Effector memory CD8-positive, alpha-beta T cell (primary cell): Measurements from ENCODE around the gene LCK.

Source experiments
- ATAC-seq: fragments of 150-1000 bp; cut with Tn5 transposase; replicated peaks from 2 replicates; pipeline ENCODE4 v1.10.0; 2021; ENCODE audit warnings: mild to moderate bottlenecking, moderate library complexity
- DNase-seq, 3 experiments: peaks; one replicate each; pipeline ENCODE4 v3.0.0; 2021
- H3K27ac Mint-ChIP-seq, 2 donors: one replicate each; pipeline ENCODE4 v1.8.0; 2022; ENCODE audit warnings: mild to moderate bottlenecking in 2 of 2, mixed read lengths in 2 of 2, moderate library complexity in 2 of 2
- H3K27me3 Mint-ChIP-seq, 2 donors: one replicate each; pipeline ENCODE4 v1.8.0; 2022; ENCODE audit warnings: mixed read lengths in 2 of 2
- H3K36me3 Mint-ChIP-seq: one replicate; pipeline ENCODE4 v1.8.0; 2022; ENCODE audit warnings: mild to moderate bottlenecking, moderate library complexity, mixed read lengths; ENCODE audit not compliant: insufficient read depth
- H3K4me1 Mint-ChIP-seq, 2 donors: one replicate each; pipeline ENCODE4 v1.8.0; 2022; ENCODE audit warnings: low read depth in 2 of 2, mixed read lengths in 2 of 2
- H3K4me3 Mint-ChIP-seq, 2 donors: one replicate each; pipeline ENCODE4 v1.8.0; 2022; ENCODE audit warnings: mild to moderate bottlenecking in 2 of 2, mixed read lengths in 2 of 2, moderate library complexity in 2 of 2
- H3K9me3 Mint-ChIP-seq, 2 donors: one replicate each; pipeline ENCODE4 v1.8.0; 2022; ENCODE audit warnings: mixed read lengths in 2 of 2
- total RNA-seq, 9 experiments: gene quantifications; one replicate each; lab custom pipeline; 2026; lab: John Stamatoyannopoulos, UW

LCK gene
- 264 to 605 (median 396) reads per million in 9 experiments for total RNA-seq

DNA sequence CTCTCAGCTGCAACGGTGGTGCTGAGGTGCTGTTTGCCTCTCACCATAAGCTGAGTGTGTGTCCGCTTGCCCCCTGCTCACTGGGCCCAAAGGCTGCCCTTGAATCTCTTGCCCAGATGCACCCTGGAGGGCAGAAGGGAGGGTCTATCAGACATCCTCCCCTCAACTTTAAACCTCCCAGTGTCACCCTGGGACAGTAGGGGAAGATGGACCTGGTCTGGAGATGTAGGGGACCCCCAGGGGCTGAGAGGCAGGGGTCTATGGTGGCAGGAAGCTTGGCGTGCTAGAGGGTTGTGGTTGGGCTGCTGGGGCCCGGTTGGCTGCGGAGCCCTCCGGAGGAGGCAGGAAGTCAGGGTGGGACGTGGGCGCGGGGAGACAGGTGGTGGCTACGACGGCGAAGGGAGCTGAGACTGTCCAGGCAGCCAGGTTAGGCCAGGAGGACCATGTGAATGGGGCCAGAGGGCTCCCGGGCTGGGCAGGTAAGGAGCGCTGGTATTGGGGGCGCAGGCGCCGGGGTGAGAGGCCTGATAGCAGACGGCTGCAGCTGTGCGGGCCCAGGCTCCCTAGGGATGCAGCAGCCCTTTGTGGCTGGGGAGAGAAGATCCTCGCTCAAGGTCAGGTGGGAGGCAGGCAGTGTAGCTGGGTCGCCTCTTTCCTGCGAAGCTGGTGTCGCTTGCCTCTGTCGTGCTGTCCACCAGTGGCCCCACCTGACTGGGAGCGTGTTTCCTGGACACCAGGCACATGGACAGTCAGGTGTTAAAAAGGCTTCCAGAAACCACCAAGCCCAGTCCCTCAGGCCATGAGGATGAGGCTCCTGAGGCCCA, at the start of gene LCK:
TSS of gene LCK (plus strand) at position 373 of the 824 bp plus-strand sequence. CDS start 23,065 bp downstream, outside the sequence.
- Mint-ChIP-seq H3K27me3 (no peaks in the 10 kb centered on the region), H3K9me3 (no peaks in the 10 kb centered on the region), H3K27ac (peak within 1 kb of the TSS; percentile 97 to 98), H3K4me1 (peaks cover 58 to 69% of the 10 kb centered on the region in 2 donors), H3K4me3 (peak within 1 kb of the TSS; percentile 88 to 96), H3K36me3 (peaks cover 51% of the 10 kb centered on the region)
- peak; percentile 21 for ATAC-seq
- DNase-seq: peak; percentile 33 to 53 (median 51)

GRCh38 chr1:32204943-32205361, 46.1 kb upstream of the LCK start:
- ATAC-seq (no peak), DNase-seq (no peak)
- Mint-ChIP-seq H3K4me1 (peaks cover 35 to 40% of the 10 kb centered on the region in 2 donors), H3K27ac (peak overlapping the region; percentile 91 to 94), H3K27me3 (no peaks in the 10 kb centered on the region), H3K4me3 (peak overlapping the region; percentile 84 to 88), H3K36me3 (peaks cover 22% of the 10 kb centered on the region), H3K9me3 (no peaks in the 10 kb centered on the region)

- peak within 1 kb of the TSS; percentile 91 to 94 for H3K27ac Mint-ChIP-seq
- peak; percentile 67 for ATAC-seq
- peak within 1 kb of the TSS; percentile 84 to 88 for H3K4me3 Mint-ChIP-seq
- H3K4me1 Mint-ChIP-seq: peaks cover 28 to 34% of the 10 kb centered on the region in 2 donors
- H3K9me3 Mint-ChIP-seq: no peaks in the 10 kb centered on the region
- H3K36me3 Mint-ChIP-seq: peaks cover 18% of the 10 kb centered on the region
- DNase-seq: peak; percentile 78 to 84 (median 79)
- no peaks in the 10 kb centered on the region for H3K27me3 Mint-ChIP-seq
Observed at GRCh38 chr1:32205401-32206370, 45.4 kb upstream of the LCK start, which contains the start of gene IQCC. Gene IQCC, plus strand, starts transcription at chr1:32205671. Its CDS starts 11 bp downstream, at chr1:32205682.

- H3K27ac Mint-ChIP-seq: no peak overlapping the region
- no peak overlapping the region for H3K4me3 Mint-ChIP-seq
- no peaks in the 10 kb centered on the region for H3K27me3 Mint-ChIP-seq
- H3K9me3 Mint-ChIP-seq: no peaks in the 10 kb centered on the region
- DNase-seq (no peak), ATAC-seq (no peak)
- peaks cover 14 to 18% of the 10 kb centered on the region in 2 donors for H3K4me1 Mint-ChIP-seq
- peaks cover 3% of the 10 kb centered on the region for H3K36me3 Mint-ChIP-seq
Observed at GRCh38 chr1:32208469-32208868, 42.6 kb upstream of the LCK start.

DNA sequence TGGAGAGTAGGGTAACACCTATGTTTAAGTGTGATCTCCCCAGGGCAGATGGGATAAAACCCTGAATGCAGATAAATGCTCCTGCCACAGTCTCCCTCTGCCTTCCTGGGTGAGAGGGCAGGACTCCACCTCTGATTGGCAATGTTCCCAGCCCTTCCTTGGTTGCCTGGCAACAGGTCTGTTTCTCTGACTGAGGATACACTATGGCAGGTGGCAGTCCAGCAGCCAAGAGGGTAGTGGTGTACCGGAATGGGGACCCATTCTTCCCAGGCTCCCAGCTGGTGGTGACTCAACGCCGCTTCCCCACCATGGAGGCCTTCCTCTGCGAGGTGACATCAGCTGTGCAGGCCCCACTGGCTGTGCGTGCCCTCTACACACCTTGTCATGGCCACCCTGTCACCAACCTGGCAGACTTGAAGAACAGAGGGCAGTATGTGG, 42.2 kb upstream of the LCK start, which contains the start of gene DCDC2B:
TSS of gene DCDC2B (plus strand) at position 199 of the 438 bp plus-strand sequence. CDS start at position 204, 5 bp downstream.
- DNase-seq (no peak), ATAC-seq (no peak)
- Mint-ChIP-seq H3K4me1 (peaks cover 13 to 17% of the 10 kb centered on the region in 2 donors), H3K9me3 (no peaks in the 10 kb centered on the region), H3K36me3 (peaks cover 3% of the 10 kb centered on the region), H3K4me3 (no peak within 1 kb of the TSS), H3K27me3 (no peaks in the 10 kb centered on the region), H3K27ac (peak within 1 kb of the TSS; percentile 60 to 83)

DNA sequence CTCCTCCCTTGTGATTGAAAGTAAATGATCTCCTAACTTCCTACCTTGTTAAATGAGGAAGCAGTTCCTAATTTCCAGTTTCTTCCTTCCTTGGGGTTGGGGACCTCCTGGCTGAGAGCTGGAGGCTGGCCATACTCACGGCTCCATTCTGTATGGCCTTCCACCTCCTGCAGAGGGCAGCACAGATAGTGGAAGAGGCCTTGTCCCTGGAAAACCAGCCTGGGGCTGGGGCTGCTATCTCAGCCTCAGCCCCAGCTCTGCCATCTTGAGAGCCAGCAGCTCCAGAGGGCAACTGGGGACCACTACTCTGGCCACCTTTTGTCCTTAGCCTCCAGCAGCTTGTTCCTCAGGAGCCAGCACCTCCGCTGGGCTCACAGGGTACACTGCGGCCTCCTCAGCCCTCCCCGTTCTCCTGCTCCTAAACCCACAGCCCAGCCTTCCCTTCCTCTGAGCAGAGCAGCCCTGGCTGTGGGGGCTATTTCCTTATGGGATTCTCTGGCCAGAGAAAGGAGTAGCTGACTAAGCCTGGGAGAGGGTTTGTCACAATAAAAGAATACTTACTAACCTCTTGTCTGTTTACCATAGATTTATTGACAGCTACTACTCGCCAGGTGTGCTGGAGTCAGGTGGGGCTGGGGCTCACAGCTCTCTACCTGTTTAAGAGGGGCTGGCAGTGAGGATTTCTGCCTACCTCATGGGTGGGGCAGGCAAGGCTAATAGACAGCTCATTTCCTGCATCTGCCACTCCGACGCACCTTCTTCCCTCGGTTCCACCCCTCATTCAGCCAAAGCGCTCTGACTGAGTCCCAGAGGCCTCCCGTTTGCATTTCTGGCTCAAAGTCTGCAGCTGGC, 35.2 kb upstream of the LCK start:
- DNase-seq (peak; percentile 38 to 45 (median 44)), ATAC-seq (peak; percentile 83)
- Mint-ChIP-seq H3K27ac (peak overlapping the region in 1 of 2 donors; percentile 75), H3K4me1 (peaks cover under 1 to 9% of the 10 kb centered on the region in 2 donors), H3K9me3 (no peaks in the 10 kb centered on the region), H3K36me3 (peaks cover 11% of the 10 kb centered on the region), H3K4me3 (no peak overlapping the region), H3K27me3 (no peaks in the 10 kb centered on the region)

DNA sequence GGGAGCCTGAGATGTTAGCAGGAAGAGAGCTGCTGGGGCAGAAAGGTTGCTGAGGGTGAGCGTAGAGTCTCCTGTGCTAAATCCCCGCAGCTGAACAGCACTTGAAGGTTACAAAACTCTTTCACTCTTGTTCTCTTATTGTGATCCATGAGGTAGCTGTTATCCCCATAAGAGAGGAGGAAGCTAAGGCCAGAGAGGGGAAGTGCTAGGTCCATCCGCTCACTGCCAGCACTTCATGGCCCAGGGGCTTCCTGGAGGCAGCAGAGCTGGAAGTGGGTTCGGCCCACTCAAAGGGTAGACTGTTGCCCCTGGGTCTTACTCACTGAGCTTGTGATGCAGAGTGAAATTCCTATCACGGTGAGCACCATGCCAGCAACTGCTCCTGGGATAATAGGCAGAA, 34.5 kb upstream of the LCK start:
- H3K27ac Mint-ChIP-seq: peak overlapping the region in 1 of 2 donors; percentile 75
- H3K4me3 Mint-ChIP-seq: no peak overlapping the region
- no peaks in the 10 kb centered on the region for H3K9me3 Mint-ChIP-seq
- peaks cover 11% of the 10 kb centered on the region for H3K36me3 Mint-ChIP-seq
- peaks cover 7 to 14% of the 10 kb centered on the region in 2 donors for H3K4me1 Mint-ChIP-seq
- ATAC-seq (no peak), DNase-seq (no peak)
- no peaks in the 10 kb centered on the region for H3K27me3 Mint-ChIP-seq

DNA sequence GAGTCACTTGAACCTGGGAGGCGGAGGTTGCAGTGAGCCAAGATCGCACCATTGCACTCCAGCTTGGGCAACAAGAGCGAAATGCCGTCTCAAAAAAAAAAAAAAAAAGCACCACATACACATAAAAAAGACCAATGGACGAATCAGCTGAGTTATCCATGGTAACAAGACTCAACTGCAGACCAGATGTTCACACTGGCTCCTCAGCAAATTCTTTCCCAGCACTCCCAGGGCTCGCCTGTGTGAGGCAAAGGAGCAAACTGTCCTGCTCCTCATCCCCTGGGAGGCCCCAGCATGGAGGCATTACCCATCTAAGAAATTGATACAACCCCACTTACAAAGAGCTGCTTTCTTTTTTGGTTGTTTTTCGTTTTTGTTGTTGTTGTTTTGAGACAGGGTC, 32.0 kb upstream of the LCK start:
- no peaks in the 10 kb centered on the region for H3K27me3 Mint-ChIP-seq
- ATAC-seq (no peak), DNase-seq (no peak)
- peaks cover 18 to 25% of the 10 kb centered on the region in 2 donors for H3K4me1 Mint-ChIP-seq
- H3K27ac Mint-ChIP-seq: peak overlapping the region in 1 of 2 donors; percentile 18
- peaks cover 31% of the 10 kb centered on the region for H3K36me3 Mint-ChIP-seq
- no peak overlapping the region for H3K4me3 Mint-ChIP-seq
- no peaks in the 10 kb centered on the region for H3K9me3 Mint-ChIP-seq

GRCh38 chr1:32220746-32221580, 30.1 kb upstream of the LCK start:
- Mint-ChIP-seq H3K4me3 (peak overlapping the region; percentile 91), H3K36me3 (peaks cover 47% of the 10 kb centered on the region)

GRCh38 chr1:32221581-32221979, 29.5 kb upstream of the LCK start:
- Mint-ChIP-seq H3K9me3 (no peaks in the 10 kb centered on the region), H3K27me3 (no peaks in the 10 kb centered on the region), H3K36me3 (peaks cover 53% of the 10 kb centered on the region), H3K27ac (peak overlapping the region; percentile 96 to 99), H3K4me3 (peak overlapping the region; percentile 91), H3K4me1 (peaks cover 21 to 22% of the 10 kb centered on the region in 2 donors)
- DNase-seq (no peak), ATAC-seq (no peak)

More at GRCh38 chr1:32220746-32221580, 30.1 kb upstream of the LCK start:
- H3K4me1 Mint-ChIP-seq: peaks cover 22 to 24% of the 10 kb centered on the region in 2 donors
- peak overlapping the region; percentile 96 to 99 for H3K27ac Mint-ChIP-seq
- no peaks in the 10 kb centered on the region for H3K9me3 Mint-ChIP-seq
- DNase-seq (no peak), ATAC-seq (no peak)
- no peaks in the 10 kb centered on the region for H3K27me3 Mint-ChIP-seq

- no peaks in the 10 kb centered on the region for H3K27me3 Mint-ChIP-seq
- H3K4me1 Mint-ChIP-seq: peaks cover 21 to 22% of the 10 kb centered on the region in 2 donors
- H3K27ac Mint-ChIP-seq: peak within 1 kb of the TSS; percentile 96 to 99
- ATAC-seq (peak; percentile 94), DNase-seq (peak; percentile 87 to 88 (median 87))
- H3K9me3 Mint-ChIP-seq: no peaks in the 10 kb centered on the region
- H3K4me3 Mint-ChIP-seq: peak within 1 kb of the TSS; percentile 91
- peaks cover 58% of the 10 kb centered on the region for H3K36me3 Mint-ChIP-seq
Observed at GRCh38 chr1:32221980-32222755, 28.9 kb upstream of the LCK start, which contains the start of the genes EIF3I and TMEM234. Gene EIF3I, plus strand, starts transcription at chr1:32222407. Its CDS starts 35 bp downstream, at chr1:32222442. Gene TMEM234, minus strand, starts transcription at chr1:32222353. Its CDS starts 31 bp downstream, at chr1:32222322.
